Measurements from ENCODE around the gene F9. TPM values are rescaled to one million over a fixed set of nuclear protein-coding genes. Genes with fewer than 3 reads are reported as not detected.

The F9 gene
- total RNA-seq, 1 experiment from 2014 or later = not detected

- TF ChIP-seq CTCF (IDR thresholded peaks at IDR 0.05 in 2 of 3, conservative IDR thresholded peaks at IDR 0.05 in 1 of 3; ENCODE audit: borderline replicate concordance in 1 of 3, insufficient read depth in 1 of 3, low read depth in 2 of 3, low read length in 2 of 3) (no peak), REST (IDR thresholded peaks at IDR 0.05; ENCODE audit: low read depth) (no peak), CBX3 (IDR thresholded peaks at IDR 0.05; ENCODE audit: low read depth) (no peak), POLR2A (IDR thresholded peaks at IDR 0.05; ENCODE audit: borderline replicate concordance, extremely low read depth, insufficient read depth, insufficient read length) (no peak)
Observed at GRCh38 chrX:139554991-139555675, 24.6 kb downstream of the F9 start (continued).

- Histone ChIP-seq H2AFZ (ENCODE audit: low read depth, low read length, poor library complexity, severe bottlenecking) (no peak overlapping the region), H3K36me3 (ENCODE audit: control insufficient read depth in 1 of 2, insufficient read depth in 2 of 2, low read length in 2 of 2) (no peaks in the 10 kb centered on the region), H3K27me3 (ENCODE audit: insufficient read depth, low read length) (no peaks in the 10 kb centered on the region), H3K4me3 (replicated peaks in 1 of 2; ENCODE audit: low read depth in 1 of 2, low read length in 2 of 2) (no peak overlapping the region), H3K9me3 (ENCODE audit: control insufficient read depth in 1 of 2, insufficient read depth in 1 of 2, low read depth in 1 of 2, low read length in 2 of 2) (no peaks in the 10 kb centered on the region), H3K4me1 (ENCODE audit: control insufficient read depth in 1 of 2, insufficient read depth in 2 of 2, low read length in 2 of 2) (no peaks in the 10 kb centered on the region), H3K4me2 (ENCODE audit: low read length) (no peak overlapping the region), H3K9ac (ENCODE audit: low read length) (no peak overlapping the region), H4K20me1 (ENCODE audit: insufficient read depth) (no peaks in the 10 kb centered on the region), H3K79me2 (ENCODE audit: insufficient read depth, low read length) (no peaks in the 10 kb centered on the region), H3K27ac (ENCODE audit: low read depth, low read length) (no peak overlapping the region), H3K9me2 (ENCODE audit: insufficient read depth) (no peaks in the 10 kb centered on the region)
- peak; percentile 63; the same call in 1 of the 2 replicates for ATAC-seq
- intact Hi-C loops (cut with micrococcal nuclease) = loop anchor here (5.0 kb wide), 1 partner anchor 1432 kb away; no protein-coding TSS in a partner anchor
- peak; percentile 24 for DNase-seq (ENCODE audit: low read depth, low spot score)
- CTCF ChIA-PET = no interaction called here
- BruUV-seq (replicated peaks) = no TSS peak
- POLR2A ChIA-PET = no interaction called here
- RAD21 ChIA-PET (ENCODE audit: low non-redundant PET in 1 of 2, low total read pairs in 2 of 2, uncharacterized antibody in 2 of 2, unreplicated experiment in 2 of 2) = no interaction called here
- no peak for TF ChIP-seq TCF7L2 (IDR thresholded peaks at IDR 0.05; ENCODE audit: borderline replicate concordance, extremely low read depth, insufficient read depth, insufficient read length)
- no peak for TF ChIP-seq ELF1 (IDR thresholded peaks at IDR 0.05; ENCODE audit: borderline replicate concordance, low read depth)
- TF ChIP-seq SRF (IDR thresholded peaks at IDR 0.05; ENCODE audit: low read depth) = no peak
- no peak for TF ChIP-seq SP1 (IDR thresholded peaks at IDR 0.05; ENCODE audit: low read depth)
- TF ChIP-seq CBX3 (IDR thresholded peaks at IDR 0.05; ENCODE audit: low read depth) = no peak
- no peak for TF ChIP-seq YY1 (IDR thresholded peaks at IDR 0.05; ENCODE audit: extremely low read depth, insufficient replicate concordance, low read depth, low read length)
- no peak for TF ChIP-seq CEBPB (IDR thresholded peaks at IDR 0.05; ENCODE audit: low read depth)
- TF ChIP-seq POLR2AphosphoS5 (IDR thresholded peaks at IDR 0.05; ENCODE audit: low read depth, low read length) = no peak
- no peak for TF ChIP-seq EGR1 (IDR thresholded peaks at IDR 0.05; ENCODE audit: low read depth)
- TF ChIP-seq JUND (IDR thresholded peaks at IDR 0.05) = no peak
- TF ChIP-seq CTCF (IDR thresholded peaks at IDR 0.05 in 2 of 3, conservative IDR thresholded peaks at IDR 0.05 in 1 of 3; ENCODE audit: borderline replicate concordance in 1 of 3, insufficient read depth in 1 of 3, low read depth in 2 of 3, low read length in 2 of 3) = peak in 2 of 3 experiments; percentile 36 to 45; a peak in 4 of 6 replicates
- peak; percentile 40 for TF ChIP-seq RAD21 (IDR thresholded peaks at IDR 0.05; ENCODE audit: low read depth)
- TF ChIP-seq EZH2phosphoT487 (IDR thresholded peaks at IDR 0.05; ENCODE audit: borderline replicate concordance) = no peak
- no peak for TF ChIP-seq EZH2 (IDR thresholded peaks at IDR 0.05)
Observed at GRCh38 chrX:139559383-139560042, 29.0 kb downstream of the F9 start.
